GM12892 (cell line): ENCODE data around the gene JOSD1.

Experiments
- POLR2A ChIP-seq: IDR thresholded peaks from 2 replicates; pipeline ENCODE4 v1.6.1; 2011; ENCODE audit warnings: low read depth, low read length, control low read depth
- POLR2AphosphoS5 ChIP-seq: IDR thresholded peaks from 2 replicates; pipeline ENCODE4 v1.6.1; 2011; ENCODE audit warnings: low read depth, low read length, control low read depth
- TAF1 ChIP-seq: IDR thresholded peaks from 2 replicates; pipeline ENCODE4 v1.6.1; 2011; ENCODE audit warnings: low read depth, mild to moderate bottlenecking, control low read depth, low read length, borderline replicate concordance

GRCh38 chr22:38724926-38725571 is 24.3 kb upstream of the JOSD1 start:
- TF ChIP-seq POLR2A (no peak), POLR2AphosphoS5 (no peak), TAF1 (no peak)
